GM12878 (cell line): Measurements from ENCODE around the gene NPW. TPM values are rescaled to one million over a fixed set of nuclear protein-coding genes. Genes with fewer than 3 reads are reported as not detected.

Source experiments
- ATAC-seq: fragments of 200-7000 bp; cut with Tn5 transposase; 3 replicates; pipeline ENCODE4 v1.9.1; 2020; ENCODE audit warnings: mild to moderate bottlenecking, moderate library complexity
- BruUV-seq: library from RNA; stranded (reverse); fragments of 400-500 nt; replicated peaks from 2 replicates; lab custom pipeline; 2021; lab: Mats Ljungman, UMichigan
- CTCF ChIA-PET: fragments of 300-600 bp; sonication (Branson Sonifier 250); formaldehyde crosslinking; extraction: SDS; loops from one replicate; lab custom pipeline; 2021; ENCODE audit warnings: inconsistent platforms; lab: Yijun Ruan, JAX
- POLR2A ChIA-PET: fragments of 350-600 bp; formaldehyde crosslinking; extraction: SDS; loops from one replicate; lab custom pipeline; 2021; ENCODE audit warnings: inconsistent platforms; lab: Charles Lee
- RAD21 ChIA-PET: fragments of 300-600 bp; sonication (Branson Sonifier 250); formaldehyde crosslinking; loops from one replicate; lab custom pipeline; 2023; ENCODE audit warnings: antibody characterized with exemption; ENCODE audit not compliant: unreplicated experiment; lab: Charles Lee
- SMC1A ChIA-PET: fragments of 300-600 bp; sonication (Branson Sonifier 250); formaldehyde crosslinking; loops from one replicate; lab custom pipeline; 2023; ENCODE audit not compliant: unreplicated experiment, uncharacterized antibody; lab: Charles Lee
- DNase-seq: peaks from one replicate; pipeline ENCODE4 v3.0.0-alpha.2; 2011; ENCODE audit warnings: low read depth, low spot score
- FAIRE-seq: peaks from 3 replicates; lab custom pipeline; 2011; peaks lifted over from hg19 to GRCh38; lab: Jason Lieb, UNC
- H2AFZ ChIP-seq: 2 replicates; pipeline ENCODE4 v1.6.0; 2011; ENCODE audit warnings: low read depth, low read length, control low read depth; ENCODE audit not compliant: control insufficient read depth
- H3K27ac ChIP-seq: 2 replicates; pipeline ENCODE4 v1.5.1; 2011; ENCODE audit warnings: control low read depth; ENCODE audit not compliant: control insufficient read depth, insufficient read depth
- H3K27me3 ChIP-seq, 2 experiments: replicated peaks in 1 of 2; 2 replicates each; pipeline versions ENCODE4 v1.6.0 to v1.6.1; 2011; ENCODE audit warnings: low read length in 1 of 2; ENCODE audit not compliant: control insufficient read depth in 2 of 2, insufficient read depth in 2 of 2
- H3K36me3 ChIP-seq, 2 experiments: 2 replicates each; pipeline ENCODE4 v1.5.1; 2011; ENCODE audit warnings: low read length in 1 of 2; ENCODE audit not compliant: control insufficient read depth in 2 of 2, insufficient read depth in 2 of 2
- H3K4me1 ChIP-seq: 2 replicates; pipeline ENCODE4 v1.6.1; 2011; ENCODE audit warnings: mild to moderate bottlenecking, low read length, moderate library complexity, mixed read lengths; ENCODE audit not compliant: control insufficient read depth, insufficient read depth
- H3K4me2 ChIP-seq: 2 replicates; pipeline ENCODE4 v1.6.0; 2011; ENCODE audit warnings: control low read depth; ENCODE audit not compliant: control insufficient read depth, insufficient read depth
- H3K4me3 ChIP-seq: fragments of 200-600 bp; sonication (generic); 2 replicates; pipeline ENCODE4 v1.5.1; 2016
- H3K79me2 ChIP-seq: 2 replicates; pipeline ENCODE4 v1.6.0; 2011; ENCODE audit warnings: low read length; ENCODE audit not compliant: control insufficient read depth, insufficient read depth
- H3K9ac ChIP-seq: 2 replicates; pipeline ENCODE4 v1.8.0; 2011; ENCODE audit warnings: low read length, control low read depth, mixed read lengths; ENCODE audit not compliant: control insufficient read depth, insufficient read depth
- H3K9me3 ChIP-seq: replicated peaks from 3 replicates; pipeline ENCODE4 v1.5.1; 2011; ENCODE audit warnings: mild to moderate bottlenecking, low read length; ENCODE audit not compliant: control insufficient read depth, insufficient read depth
- H4K20me1 ChIP-seq: 2 replicates; pipeline ENCODE4 v1.6.0; 2011; ENCODE audit not compliant: control insufficient read depth, insufficient read depth
- BCL11A ChIP-seq: IDR thresholded peaks from 2 replicates; pipeline ENCODE4 v1.6.1; 2011; ENCODE audit warnings: low read depth, low read length
- CBFB ChIP-seq: IDR thresholded peaks from 2 replicates; pipeline ENCODE4 v1.6.1; 2016; ENCODE audit warnings: antibody characterized with exemption, low read depth
- E2F4 ChIP-seq: IDR thresholded peaks from 2 replicates; pipeline ENCODE4 v1.6.1; 2012; ENCODE audit warnings: low read depth, low read length, improper control_type of control experiment
- EP300 ChIP-seq, 2 experiments: fragments of 150-350 bp in 1 of 2; IDR thresholded peaks; 2 replicates each; pipeline ENCODE4 v1.6.1; 2011 to 2012; ENCODE audit warnings: low read depth in 2 of 2, low read length in 2 of 2, borderline replicate concordance in 1 of 2, improper control_type of control experiment in 1 of 2, inconsistent platforms in 1 of 2; ENCODE audit not compliant: control insufficient read depth in 1 of 2
- FOS ChIP-seq: IDR thresholded peaks from 3 replicates; pipeline ENCODE4 v1.6.1; 2011; ENCODE audit warnings: borderline replicate concordance; ENCODE audit not compliant: insufficient read length; ENCODE audit errors: extremely low read depth
- NFYB ChIP-seq: IDR thresholded peaks from 2 replicates; pipeline ENCODE4 v1.6.1; 2011; ENCODE audit warnings: low read depth, mild to moderate bottlenecking, low read length, improper control_type of control experiment, moderate library complexity; ENCODE audit not compliant: insufficient read depth
- NKRF ChIP-seq: fragments of 450-650 bp; conservative IDR thresholded peaks from 2 replicates; pipeline ENCODE4 v1.6.1; 2017; ENCODE audit warnings: mild to moderate bottlenecking, moderate library complexity
- NRF1 ChIP-seq: conservative IDR thresholded peaks from 2 replicates; pipeline ENCODE4 v1.6.1; 2011; ENCODE audit warnings: mild to moderate bottlenecking, low read depth, low read length, improper control_type of control experiment
- RAD21 ChIP-seq: IDR thresholded peaks from 2 replicates; pipeline ENCODE4 v1.6.1; 2011; ENCODE audit warnings: mild to moderate bottlenecking, low read depth, low read length, moderate library complexity; ENCODE audit not compliant: insufficient read depth
- STAT1 ChIP-seq: fragments of 450-650 bp; conservative IDR thresholded peaks from 2 replicates; pipeline ENCODE4 v1.6.1; 2014; ENCODE audit warnings: antibody characterized with exemption, mild to moderate bottlenecking
- WGBS: methylation state at CpG from one replicate; pipeline ENCODE4 v1.1.6; 2016; ENCODE audit warnings: low lambda C conversion rate; ENCODE audit not compliant: insufficient replicate concordance, insufficient coverage; ENCODE audit errors: missing lambda C conversion rate; 5-methylcytosine and 5-hydroxymethylcytosine counted together
- in situ Hi-C: fragments of 300-500 bp; cut with MboI; formaldehyde crosslinking; loops from 9 replicates; pipeline ENCODE4 v1.14.3; 2018; ENCODE audit warnings: mixed read lengths
- intact Hi-C: fragments of 100-400 bp; cut with micrococcal nuclease; formaldehyde crosslinking; loops from one replicate; pipeline ENCODE4 v1.14.2; 2022; ENCODE audit not compliant: unreplicated experiment
- polyA plus RNA-seq, 11 experiments: library from polyadenylated mRNA; depleted of rRNA in 4 of 11; unstranded in 6 of 11; stranded (reverse) in 5 of 11; fragments of >200 nt; fragmentation: Nextera tagmentation in 4 of 11; fragmentation: Illumina TruSeq in 1 of 11; extraction: Ambion mirVana in 4 of 11; extraction: Trizol in 1 of 11; gene quantifications; 1 replicate in 1 of 11; 2 replicates in 10 of 11; pipeline versions ENCODE4 v1.2.1 to v1.2.3, GENCODE V29; 2011 to 2016; ENCODE audit warnings: inconsistent platforms in 2 of 11, missing spikeins in 2 of 11, low read depth in 1 of 11
- total RNA-seq, 4 experiments: library from RNA; depleted of rRNA in 3 of 4; stranded (reverse); fragments of >200 nt in 3 of 4; fragmentation: Illumina TruSeq in 1 of 4; extraction: Trizol in 1 of 4; gene quantifications; 2 replicates each; pipeline versions ENCODE4 v1.2.1 to v1.2.3, GENCODE V29; 2013 to 2021

Gene NPW
- total and polyA plus RNA-seq, 10 of the 15 experiments (the other 5 are each of a cell fraction or from before 2014, with no cell fraction given) = 0.23 to 2.5 (median 0.98) TPM; not detected in 4

GRCh38 chr16:2024032-2024420 lies 4.4 kb downstream of the NPW start:
- RAD21 ChIA-PET = interaction anchor here (1.0 to 1.9 kb wide), 2 partner anchors 23 to 117 kb away, joined by 3 to 5 read pairs; partner anchors contain the start of genes NTHL1 and TSC2
- SMC1A ChIA-PET = interaction anchor here (0.9 to 1.2 kb wide), 2 partner anchors 116 to 125 kb away, joined by 3 to 5 read pairs; no protein-coding TSS in a partner anchor
- POLR2A ChIA-PET = interaction anchor here (0.9 to 1.5 kb wide), 2 partner anchors 117 to 131 kb away, joined by 3 to 4 read pairs; partner anchors contain the start of gene TRAF7
- no peak for DNase-seq
- Histone ChIP-seq H2AFZ (no peak overlapping the region), H3K27ac (no peak overlapping the region), H4K20me1 (peaks cover 5% of the 10 kb centered on the region; the same call in 1 of the 2 replicates), H3K27me3 (peaks cover 17% of the 10 kb centered on the region in 2 experiments), H3K4me3 (no peak overlapping the region), H3K4me1 (peaks cover 7% of the 10 kb centered on the region), H3K36me3 (no peaks in the 10 kb centered on the region), H3K79me2 (no peaks in the 10 kb centered on the region), H3K9me3 (no peaks in the 10 kb centered on the region), H3K9ac (no peak overlapping the region), H3K4me2 (no peak overlapping the region)
- 78% methylated on average over 12 of the region's 12 CpGs for WGBS
- FAIRE-seq = no peak
- intact Hi-C loops (no loop called here), in situ Hi-C loops (loop anchor here (5.0 kb wide), 1 partner anchor 118 kb away; no protein-coding TSS in a partner anchor)
- TF ChIP-seq NKRF = no peak
- TF ChIP-seq BCL11A = no peak
- no peak for TF ChIP-seq FOS
- no peak for TF ChIP-seq EP300 (IDR thresholded peaks at IDR 0.05; ENCODE audit: borderline replicate concordance in 1 of 2, control insufficient read depth in 1 of 2, low read depth in 2 of 2, low read length in 2 of 2)
- no peak for TF ChIP-seq NRF1
- no peak for TF ChIP-seq STAT1
- TF ChIP-seq NFYB = no peak
- no peak for TF ChIP-seq E2F4
- TF ChIP-seq RAD21 = no peak
- no peak for TF ChIP-seq CBFB
- CTCF ChIA-PET = interaction anchor here (1.0 to 4.4 kb wide), 4 partner anchors 112 to 129 kb away, joined by 3 to 79 read pairs (median 6); partner anchors contain the start of gene PKD1
- ATAC-seq = no peak
- no TSS peak for BruUV-seq
